22Rv1 (cell line): ENCODE measurements around the gene MINDY2.

Source experiments
- H3K27ac ChIP-seq: fragments of 450-650 bp; 2 replicates; pipeline ENCODE4 v1.5.1; 2017
- CTCF ChIP-seq: fragments of 450-650 bp; IDR thresholded peaks from 2 replicates; pipeline ENCODE4 v1.5.1; 2017; ENCODE audit warnings: mild to moderate bottlenecking
- ZFX ChIP-seq: fragments of 450-650 bp; IDR thresholded peaks from 2 replicates; pipeline ENCODE4 v1.6.1; 2017; ENCODE audit warnings: antibody characterized with exemption, borderline replicate concordance

Gene MINDY2

GRCh38 chr15:58746174-58746573 lies 24.9 kb upstream of the MINDY2 start:
- no peak overlapping the region for H3K27ac ChIP-seq
- no peak for TF ChIP-seq ZFX
- no peak for TF ChIP-seq CTCF

GRCh38 chr15:58748040-58748851 lies 22.9 kb upstream of the MINDY2 start:
- no peak for TF ChIP-seq CTCF
- no peak for TF ChIP-seq ZFX
- peak overlapping the region; percentile 94 for H3K27ac ChIP-seq

GRCh38 chr15:58748852-58749531 lies 22.1 kb upstream of the MINDY2 start:
- H3K27ac ChIP-seq, result peak overlapping the region; percentile 94
- TF ChIP-seq ZFX (no peak), CTCF (no peak)

GRCh38 chr15:58749532-58750337 lies 21.4 kb upstream of the MINDY2 start, which contains the start of gene ADAM10:
ADAM10 (minus strand) TSS chr15:58749707; CDS start chr15:58749534, 173 bp downstream.
- TF ChIP-seq ZFX (no peak), CTCF (no peak)
- H3K27ac ChIP-seq, result peak within 1 kb of the TSS; percentile 94

- TF ChIP-seq ZFX, result no peak
Observed at GRCh38 chr15:58752716-58753115, 18.4 kb upstream of the MINDY2 start.

GRCh38 chr15:58755350-58755749 lies 15.8 kb upstream of the MINDY2 start:
- no peak overlapping the region for H3K27ac ChIP-seq
- TF ChIP-seq CTCF, result no peak
- no peak for TF ChIP-seq ZFX

More at GRCh38 chr15:58752716-58753115, 18.4 kb upstream of the MINDY2 start:
- H3K27ac ChIP-seq, result no peak overlapping the region

- TF ChIP-seq ZFX (no peak), CTCF (no peak)
- H3K27ac ChIP-seq, result no peak overlapping the region
Observed at GRCh38 chr15:58755956-58756355, 15.1 kb upstream of the MINDY2 start.
